Measurements from ENCODE around the gene ZBTB20.

ZBTB20 gene

DNA sequence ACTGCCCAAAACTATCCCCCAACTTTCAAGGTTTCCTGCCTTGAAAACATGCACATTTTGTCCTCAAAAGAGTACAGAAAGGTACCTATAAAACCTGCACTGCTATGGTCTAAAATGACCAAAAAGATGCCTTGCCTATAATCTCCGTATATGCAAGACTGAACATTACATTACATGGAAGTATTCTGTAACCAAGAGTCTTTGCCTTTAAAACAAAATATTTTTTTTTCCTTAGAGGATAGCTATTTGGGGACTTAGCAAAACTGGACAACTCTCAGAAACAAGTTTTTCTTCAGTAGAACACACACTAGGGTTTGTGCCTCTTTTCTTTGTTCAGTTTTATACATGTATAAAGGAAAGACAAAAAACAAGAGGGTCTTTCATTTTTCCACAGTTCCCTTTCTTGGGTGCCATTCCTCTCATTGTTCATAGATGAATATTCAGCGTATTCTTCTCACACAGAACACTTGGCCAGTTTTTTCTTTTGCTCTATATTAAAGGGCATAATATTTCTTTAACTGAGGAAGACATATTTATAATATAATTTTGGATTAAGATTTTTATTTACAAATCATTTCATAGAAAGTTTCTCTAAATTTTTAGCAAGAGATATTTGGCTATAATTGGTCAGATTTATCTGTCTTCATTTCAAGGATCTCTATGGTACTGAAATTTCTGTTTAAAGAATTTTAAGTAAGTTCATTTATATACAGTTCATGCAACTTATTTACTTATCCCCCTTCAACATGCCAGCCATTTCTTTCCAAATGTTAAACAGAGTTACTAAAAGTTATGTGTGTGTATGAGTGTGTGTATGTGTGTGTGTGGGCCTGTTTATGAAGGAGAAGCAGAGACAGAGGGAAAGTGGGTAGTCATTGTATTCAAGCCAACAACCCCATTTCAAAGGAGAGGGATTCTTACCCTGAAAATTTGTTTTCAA lies 142.6 kb downstream of the ZBTB20 start:
- TF ChIP-seq, protein P1, sequence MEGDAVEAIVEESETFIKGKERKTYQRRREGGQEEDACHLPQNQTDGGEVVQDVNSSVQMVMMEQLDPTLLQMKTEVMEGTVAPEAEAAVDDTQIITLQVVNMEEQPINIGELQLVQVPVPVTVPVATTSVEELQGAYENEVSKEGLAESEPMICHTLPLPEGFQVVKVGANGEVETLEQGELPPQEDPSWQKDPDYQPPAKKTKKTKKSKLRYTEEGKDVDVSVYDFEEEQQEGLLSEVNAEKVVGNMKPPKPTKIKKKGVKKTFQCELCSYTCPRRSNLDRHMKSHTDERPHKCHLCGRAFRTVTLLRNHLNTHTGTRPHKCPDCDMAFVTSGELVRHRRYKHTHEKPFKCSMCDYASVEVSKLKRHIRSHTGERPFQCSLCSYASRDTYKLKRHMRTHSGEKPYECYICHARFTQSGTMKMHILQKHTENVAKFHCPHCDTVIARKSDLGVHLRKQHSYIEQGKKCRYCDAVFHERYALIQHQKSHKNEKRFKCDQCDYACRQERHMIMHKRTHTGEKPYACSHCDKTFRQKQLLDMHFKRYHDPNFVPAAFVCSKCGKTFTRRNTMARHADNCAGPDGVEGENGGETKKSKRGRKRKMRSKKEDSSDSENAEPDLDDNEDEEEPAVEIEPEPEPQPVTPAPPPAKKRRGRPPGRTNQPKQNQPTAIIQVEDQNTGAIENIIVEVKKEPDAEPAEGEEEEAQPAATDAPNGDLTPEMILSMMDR (IDR thresholded peaks at IDR 0.05; ENCODE audit: low read length): no peak
- no peak for TF ChIP-seq EZH2phosphoT487 (IDR thresholded peaks at IDR 0.05; ENCODE audit: low read length)
- Histone ChIP-seq H3K9me2 (replicated peaks; ENCODE audit: insufficient read depth, low read length) (no peaks in the 10 kb centered on the region), H2AFZ (ENCODE audit: low read length) (no peak overlapping the region), H3K9ac (ENCODE audit: low read length) (no peak overlapping the region), H3F3A (ENCODE audit: insufficient read depth, low read length) (no peaks in the 10 kb centered on the region), H3K27ac (ENCODE audit: low read length) (no peak overlapping the region), H3K27me3 (replicated peaks; ENCODE audit: insufficient read depth, low read length) (no peaks in the 10 kb centered on the region), H3K36me3 (replicated peaks; ENCODE audit: insufficient read depth, low read length) (no peaks in the 10 kb centered on the region), H3K9me3 (replicated peaks; ENCODE audit: insufficient read depth, low read length) (no peaks in the 10 kb centered on the region), H3K4me2 (ENCODE audit: low read depth, low read length) (no peak overlapping the region), H3K79me2 (ENCODE audit: low read length) (no peaks in the 10 kb centered on the region), H4K20me1 (ENCODE audit: insufficient read depth, low read length) (no peaks in the 10 kb centered on the region), H3K4me3 (ENCODE audit: low read length) (no peak overlapping the region), H3K4me1 (ENCODE audit: low read length) (no peaks in the 10 kb centered on the region)
- DNase-seq: no peak

DNA sequence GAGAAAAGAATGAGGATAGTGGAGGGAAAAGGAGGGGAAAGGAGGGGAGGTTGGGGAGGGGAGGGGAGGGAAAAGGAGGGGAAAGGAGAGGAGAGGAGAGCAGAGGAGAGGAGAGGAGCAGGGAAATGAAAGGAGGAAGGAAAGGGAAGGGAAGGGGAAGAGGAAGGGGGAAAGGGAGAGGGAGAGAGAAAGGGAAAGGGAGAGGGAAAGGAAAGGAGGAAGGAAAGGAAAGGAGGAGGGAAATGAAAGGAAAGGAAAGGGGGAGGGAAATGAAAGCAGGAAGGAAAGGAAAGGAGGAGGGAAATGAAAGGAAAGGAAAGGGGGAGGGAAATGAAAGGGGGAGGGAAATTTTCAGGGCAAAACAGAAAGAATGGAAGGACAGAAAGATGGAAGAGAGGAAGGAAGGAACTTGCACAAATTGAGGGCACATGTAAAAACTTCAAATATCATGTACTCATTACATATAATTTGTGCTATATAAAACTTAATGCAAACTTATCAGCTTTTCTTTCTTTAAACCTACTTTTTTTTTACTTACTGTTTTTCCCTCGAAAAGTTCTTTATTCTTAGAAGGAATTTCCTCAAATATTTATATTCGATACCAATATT lies 148.0 kb downstream of the ZBTB20 start:
- H3F3A ChIP-seq (ENCODE audit: insufficient read depth, low read length): no peaks in the 10 kb centered on the region
- H3K4me2 ChIP-seq (ENCODE audit: low read depth, low read length): no peak overlapping the region
- no peaks in the 10 kb centered on the region for H3K36me3 ChIP-seq (replicated peaks; ENCODE audit: insufficient read depth, low read length)
- H3K9me2 ChIP-seq (replicated peaks; ENCODE audit: insufficient read depth, low read length): no peaks in the 10 kb centered on the region
- no peaks in the 10 kb centered on the region for H3K9me3 ChIP-seq (replicated peaks; ENCODE audit: insufficient read depth, low read length)
- TF ChIP-seq, protein P1 (IDR thresholded peaks at IDR 0.05; ENCODE audit: low read length): no peak
- TF ChIP-seq EZH2phosphoT487 (IDR thresholded peaks at IDR 0.05; ENCODE audit: low read length): no peak
- no peak for TF ChIP-seq EZH2 (optimal IDR thresholded peaks at IDR 0.05; ENCODE audit: low read depth, low read length)
- DNase-seq: no peak
- H3K27me3 ChIP-seq (replicated peaks; ENCODE audit: insufficient read depth, low read length): no peaks in the 10 kb centered on the region
- H3K79me2 ChIP-seq (ENCODE audit: low read length): no peaks in the 10 kb centered on the region
- no peak overlapping the region for H3K27ac ChIP-seq (ENCODE audit: low read length)
- no peak overlapping the region for H2AFZ ChIP-seq (ENCODE audit: low read length)
- no peaks in the 10 kb centered on the region for H3K4me1 ChIP-seq (ENCODE audit: low read length)
- H3K4me3 ChIP-seq (ENCODE audit: low read length): no peak overlapping the region
- no peak overlapping the region for H3K9ac ChIP-seq (ENCODE audit: low read length)
- H4K20me1 ChIP-seq (ENCODE audit: insufficient read depth, low read length): no peaks in the 10 kb centered on the region

DNA sequence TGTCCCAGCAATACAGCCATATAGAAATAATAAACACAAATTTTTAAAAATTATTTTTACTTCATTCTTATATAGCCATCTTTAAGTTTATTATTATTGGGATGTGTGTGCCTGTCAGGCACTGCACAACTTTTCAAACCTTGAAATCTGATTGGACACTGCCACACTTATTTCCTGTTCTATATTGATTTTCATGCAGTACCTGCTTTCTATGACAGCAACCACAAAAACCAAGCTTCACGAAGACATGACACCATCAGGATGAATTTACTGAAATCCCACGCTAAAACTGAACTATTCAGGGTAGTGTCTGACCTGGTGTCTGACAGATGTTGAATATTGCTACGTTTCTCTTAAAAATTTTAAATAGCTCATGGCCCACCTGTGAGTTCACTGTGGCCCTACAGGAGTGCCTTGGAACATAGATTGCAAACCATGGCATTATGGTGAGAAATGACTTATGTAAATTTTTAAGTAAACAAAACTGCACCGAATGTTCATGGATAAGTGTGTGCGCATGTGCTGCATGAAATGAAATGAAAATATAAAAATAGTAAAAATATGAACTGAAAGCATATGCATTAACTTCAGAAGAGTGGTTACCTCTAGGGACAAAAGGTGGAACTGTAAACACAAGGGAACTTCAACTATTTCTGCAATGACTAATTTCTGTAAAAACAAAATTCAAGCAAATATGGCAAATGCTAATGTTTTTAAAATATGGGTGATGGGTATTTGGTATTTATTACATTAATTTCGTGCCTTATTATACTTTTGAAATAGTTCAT lies 152.3 kb downstream of the ZBTB20 start:
- Histone ChIP-seq H3K4me3 (ENCODE audit: low read length) (no peak overlapping the region), H3F3A (ENCODE audit: insufficient read depth, low read length) (no peaks in the 10 kb centered on the region)
- no peak for DNase-seq

More for the DNA sequence above, 152.3 kb downstream of the ZBTB20 start:
- Histone ChIP-seq H4K20me1 (ENCODE audit: insufficient read depth, low read length) (no peaks in the 10 kb centered on the region), H3K27ac (ENCODE audit: low read length) (no peak overlapping the region), H3K27me3 (replicated peaks; ENCODE audit: insufficient read depth, low read length) (no peaks in the 10 kb centered on the region), H3K36me3 (replicated peaks; ENCODE audit: insufficient read depth, low read length) (no peaks in the 10 kb centered on the region), H3K9me2 (replicated peaks; ENCODE audit: insufficient read depth, low read length) (no peaks in the 10 kb centered on the region), H3K9ac (ENCODE audit: low read length) (no peak overlapping the region), H3K79me2 (ENCODE audit: low read length) (no peaks in the 10 kb centered on the region), H3K4me2 (ENCODE audit: low read depth, low read length) (no peak overlapping the region), H3K9me3 (replicated peaks; ENCODE audit: insufficient read depth, low read length) (no peaks in the 10 kb centered on the region), H3K4me1 (ENCODE audit: low read length) (no peaks in the 10 kb centered on the region), H2AFZ (ENCODE audit: low read length) (no peak overlapping the region)
- TF ChIP-seq, protein P1 (IDR thresholded peaks at IDR 0.05; ENCODE audit: low read length): no peak
- TF ChIP-seq EZH2phosphoT487 (IDR thresholded peaks at IDR 0.05; ENCODE audit: low read length): no peak
- TF ChIP-seq EZH2 (optimal IDR thresholded peaks at IDR 0.05; ENCODE audit: low read depth, low read length): no peak

All from MM.1S (cell line).